Pancreas (tissue), 10 donors: Measurements from ENCODE around the gene RUNX3. TPM values are rescaled to one million over a fixed set of nuclear protein-coding genes. Genes with fewer than 3 reads are reported as not detected.

Experiments used
- ATAC-seq, 4 donors: fragments of 200-7000 bp; cut with Tn5 transposase; one replicate each; pipeline versions ENCODE4 v1.8.0 to v1.9.1; 2020; ENCODE audit warnings: mild to moderate bottlenecking in 4 of 4, moderate library complexity in 4 of 4
- DNase-seq, 6 donors: peaks; one replicate each; pipeline ENCODE4 v3.0.0-alpha.2; 2020
- FAIRE-seq: peaks from 2 replicates; lab custom pipeline; 2012; peaks lifted over from hg19 to GRCh38; lab: Jason Lieb, UNC
- H3K27ac ChIP-seq, 4 donors: fragments of 200-600 bp; sonication (generic); 1 replicate in 3 of 4; 2 replicates in 1 of 4; pipeline versions ENCODE4 v1.5.0 to v1.8.0; 2020
- H3K27me3 ChIP-seq, 4 donors: fragments of 200-600 bp; one replicate each; pipeline ENCODE4 v1.8.0; 2021
- H3K36me3 ChIP-seq, 3 donors: fragments of 200-600 bp; sonication (generic) in 1 of 3; one replicate each; pipeline versions ENCODE4 v1.5.0 to v1.8.0; 2020 to 2021
- H3K4me1 ChIP-seq, 3 donors: fragments of 200-600 bp; one replicate each; pipeline ENCODE4 v1.8.0; 2021
- H3K4me3 ChIP-seq, 4 donors: fragments of 200-600 bp; sonication (generic) in 2 of 4; one replicate each; pipeline versions ENCODE4 v1.5.0 to v1.8.0; 2020 to 2021
- H3K9me3 ChIP-seq, 4 donors: fragments of 200-600 bp; one replicate each; pipeline ENCODE4 v1.8.0; 2021
- CTCF ChIP-seq, 4 donors: fragments of 200-600 bp; sonication (generic) in 3 of 4; IDR thresholded peaks; one replicate each; pipeline versions ENCODE4 v1.5.0 to v1.8.0; 2021; ENCODE audit warnings: antibody characterized with exemption in 4 of 4
- WGBS, 2 donors: extraction: QIAGEN DNeasy Blood & Tissue Kit; methylation state at CpG; one replicate each; pipeline ENCODE4 v1.1.7; 2013; 5-methylcytosine and 5-hydroxymethylcytosine counted together
- intact Hi-C, 3 donors: fragments of 100-400 bp; cut with DNase I; formaldehyde crosslinking; loops; one replicate each; pipeline versions ENCODE4 v1.11.1 to v1.14.2; 2022
- polyA plus RNA-seq, 2 donors: library from polyadenylated mRNA; stranded (reverse); fragments of 200-250 nt; gene quantifications; one replicate each; pipeline ENCODE4 v1.2.3, GENCODE V29; 2013
- total RNA-seq, 6 donors: library from RNA; stranded (reverse); fragmentation: NEBNext Ultra II Directional in 4 of 6; extraction: Animal tissue kit (Norgen Biotek cat#: 25700) in 4 of 6; gene quantifications; one replicate each; pipeline versions ENCODE4 v1.2.1 to v1.2.4, GENCODE V29; 2021 to 2023
- donor health status: healthy with polysubstance abuse.
- donor health status: DM: no; HTN: no; CAD: no; lungs with moderate emphysema.
- donor health status: DM: no; HTN: no; CAD: no.
- donor health status: control.
- donor health status: control.
- donor health status: Bipolar disorder and iron deficiency.
- donor health status: DM: yes; HTN: yes; CAD: no.
- donor health status: DM: no; HTN: no; CAD: no.
- donor health status: DM: no; HTN: no; CAD: no.
- donor health status: DM: yes; HTN: yes; CAD: no.

RUNX3 gene
- total and polyA plus RNA-seq, 8 donors, result 0.30 to 3.7 (median 0.77) TPM

GRCh38 chr1:24948079-24948827 lies 18.2 kb upstream of the RUNX3 start:
- ATAC-seq, result no peak

GRCh38 chr1:24946861-24947658 lies 17.0 kb upstream of the RUNX3 start:
- Histone ChIP-seq H3K27me3 (no peaks in the 10 kb centered on the region), H3K9me3 (no peaks in the 10 kb centered on the region), H3K4me3 (no peak overlapping the region), H3K27ac (no peak overlapping the region), H3K4me1 (no peaks in the 10 kb centered on the region), H3K36me3 (no peaks in the 10 kb centered on the region)
- intact Hi-C loops, result no loop called here
- DNase-seq (no peak), ATAC-seq (no peak), FAIRE-seq (no peak)
- no peak for TF ChIP-seq CTCF (IDR thresholded peaks at IDR 0.05)
- WGBS, 2 donors, result 72 to 81% methylated on average over 13 of the region's 13 CpGs

More at GRCh38 chr1:24948079-24948827, 18.2 kb upstream of the RUNX3 start:
- Histone ChIP-seq H3K4me3 (no peak overlapping the region), H3K36me3 (no peaks in the 10 kb centered on the region), H3K27me3 (no peaks in the 10 kb centered on the region), H3K4me1 (no peaks in the 10 kb centered on the region), H3K9me3 (no peaks in the 10 kb centered on the region), H3K27ac (no peak overlapping the region)
- 78 to 92% methylated on average over 9 of the region's 9 CpGs for WGBS, 2 donors
- no peak for TF ChIP-seq CTCF (IDR thresholded peaks at IDR 0.05)
- FAIRE-seq, result no peak
- no peak for DNase-seq
- intact Hi-C loops, result no loop called here

- no peak overlapping the region for H3K4me3 ChIP-seq
- intact Hi-C loops, result no loop called here
- FAIRE-seq, result no peak
- no peaks in the 10 kb centered on the region for H3K4me1 ChIP-seq
- DNase-seq, result no peak
- H3K27ac ChIP-seq, result no peak overlapping the region
- no peaks in the 10 kb centered on the region for H3K36me3 ChIP-seq
- no peak for ATAC-seq
- no peaks in the 10 kb centered on the region for H3K27me3 ChIP-seq
- no peak for TF ChIP-seq CTCF (IDR thresholded peaks at IDR 0.05)
- no peaks in the 10 kb centered on the region for H3K9me3 ChIP-seq
- 80 to 86% methylated on average over 10 of the region's 10 CpGs for WGBS, 2 donors
Measured at GRCh38 chr1:24945354-24946326, 15.6 kb upstream of the RUNX3 start.

GRCh38 chr1:24944318-24944717 lies 14.2 kb upstream of the RUNX3 start:
- DNase-seq, result no peak
- no peak for FAIRE-seq

More at GRCh38 chr1:24944318-24944717, 14.2 kb upstream of the RUNX3 start:
- Histone ChIP-seq H3K4me3 (no peak overlapping the region), H3K4me1 (no peaks in the 10 kb centered on the region), H3K27ac (no peak overlapping the region), H3K27me3 (no peaks in the 10 kb centered on the region), H3K9me3 (no peaks in the 10 kb centered on the region), H3K36me3 (no peaks in the 10 kb centered on the region)
- intact Hi-C loops, result no loop called here
- 85 to 91% methylated on average over 3 of the region's 3 CpGs for WGBS, 2 donors
- no peak for TF ChIP-seq CTCF (IDR thresholded peaks at IDR 0.05)
- ATAC-seq, result no peak
